GM12801 (cell line): ENCODE measurements around the gene HOXB8.

Experiments used
- TF ChIP-seq, protein P1 (sequence below): IDR thresholded peaks from one replicate; pipeline ENCODE4 v1.5.1; 2011; ENCODE audit warnings: control low read depth; ENCODE audit not compliant: insufficient read length; ENCODE audit errors: extremely low read depth

HOXB8 gene

DNA sequence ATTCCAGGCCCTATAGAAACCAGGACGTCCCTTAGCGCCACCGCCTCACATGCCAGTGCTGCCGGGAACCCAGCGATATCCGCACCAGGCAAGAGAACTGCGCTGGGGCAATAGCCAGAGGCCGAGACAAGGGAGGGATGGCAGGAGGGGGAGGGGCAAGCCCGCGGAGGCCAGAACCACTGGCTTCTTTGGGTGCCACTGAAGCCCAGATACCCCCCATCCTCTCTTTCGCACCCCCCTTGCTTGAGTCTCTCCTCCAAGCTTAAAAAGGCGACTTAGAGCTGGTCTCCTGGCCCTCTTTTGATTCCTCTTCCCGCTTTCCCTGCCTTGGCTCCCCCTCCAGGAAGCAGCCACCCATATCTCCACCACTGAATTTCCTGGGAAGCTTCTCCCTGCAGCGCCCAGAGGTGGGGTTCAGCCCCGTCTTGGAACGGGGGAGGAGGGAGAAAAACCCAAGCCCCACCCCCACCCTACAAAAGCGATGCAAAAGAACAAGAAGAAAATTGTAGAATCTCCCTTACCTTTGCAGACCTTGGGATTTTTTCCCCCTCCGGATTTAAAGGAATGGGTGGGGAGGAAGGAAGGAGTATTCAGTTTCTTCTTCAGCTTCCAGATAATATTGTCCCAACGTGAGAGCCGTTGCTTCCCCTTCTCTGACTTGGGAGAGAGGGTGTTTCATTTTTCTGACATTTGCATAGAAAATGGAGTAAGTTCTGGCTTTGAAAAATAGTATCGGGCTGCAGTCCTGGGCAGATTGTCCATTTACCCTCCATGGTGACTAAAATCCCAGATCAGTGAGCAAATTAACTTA, 10.9 kb downstream of the HOXB8 start:
- TF ChIP-seq, protein P1, sequence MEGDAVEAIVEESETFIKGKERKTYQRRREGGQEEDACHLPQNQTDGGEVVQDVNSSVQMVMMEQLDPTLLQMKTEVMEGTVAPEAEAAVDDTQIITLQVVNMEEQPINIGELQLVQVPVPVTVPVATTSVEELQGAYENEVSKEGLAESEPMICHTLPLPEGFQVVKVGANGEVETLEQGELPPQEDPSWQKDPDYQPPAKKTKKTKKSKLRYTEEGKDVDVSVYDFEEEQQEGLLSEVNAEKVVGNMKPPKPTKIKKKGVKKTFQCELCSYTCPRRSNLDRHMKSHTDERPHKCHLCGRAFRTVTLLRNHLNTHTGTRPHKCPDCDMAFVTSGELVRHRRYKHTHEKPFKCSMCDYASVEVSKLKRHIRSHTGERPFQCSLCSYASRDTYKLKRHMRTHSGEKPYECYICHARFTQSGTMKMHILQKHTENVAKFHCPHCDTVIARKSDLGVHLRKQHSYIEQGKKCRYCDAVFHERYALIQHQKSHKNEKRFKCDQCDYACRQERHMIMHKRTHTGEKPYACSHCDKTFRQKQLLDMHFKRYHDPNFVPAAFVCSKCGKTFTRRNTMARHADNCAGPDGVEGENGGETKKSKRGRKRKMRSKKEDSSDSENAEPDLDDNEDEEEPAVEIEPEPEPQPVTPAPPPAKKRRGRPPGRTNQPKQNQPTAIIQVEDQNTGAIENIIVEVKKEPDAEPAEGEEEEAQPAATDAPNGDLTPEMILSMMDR = no peak

- TF ChIP-seq, protein P1 = no peak
These were observed 13.3 kb downstream of the HOXB8 start for GRCh38 chr17:48601539-48602425.

- TF ChIP-seq, protein P1 = no peak
These were observed 13.9 kb downstream of the HOXB8 start for GRCh38 chr17:48601207-48601538.

- TF ChIP-seq, protein P1 = no peak
These were observed 14.6 kb downstream of the HOXB8 start for GRCh38 chr17:48600244-48601098.

DNA sequence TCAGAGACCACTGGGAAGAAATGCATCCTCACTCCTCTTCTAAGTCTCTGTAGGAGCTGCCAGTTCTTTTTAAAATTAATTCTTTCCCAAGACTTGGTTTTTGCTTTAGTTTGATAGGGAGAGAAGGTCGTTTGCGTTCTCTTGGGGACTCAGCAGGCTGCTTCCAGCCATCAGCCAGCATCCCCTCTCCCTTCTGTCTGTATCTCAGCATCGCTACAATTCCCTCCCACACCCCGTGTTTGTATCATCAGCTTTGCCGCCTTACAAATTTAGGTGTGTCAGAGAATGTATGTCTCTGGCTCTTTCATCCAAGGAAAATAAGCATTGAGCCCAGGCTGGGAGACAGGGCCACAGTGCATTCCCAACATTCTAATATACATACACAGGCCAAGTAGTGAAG, 15.7 kb downstream of the HOXB8 start:
- TF ChIP-seq, protein P1 = no peak

GRCh38 chr17:48598736-48599135, 16.4 kb downstream of the HOXB8 start:
- TF ChIP-seq, protein P1 = no peak
